Measurements from ENCODE around the gene IGFN1.

The IGFN1 gene

DNA sequence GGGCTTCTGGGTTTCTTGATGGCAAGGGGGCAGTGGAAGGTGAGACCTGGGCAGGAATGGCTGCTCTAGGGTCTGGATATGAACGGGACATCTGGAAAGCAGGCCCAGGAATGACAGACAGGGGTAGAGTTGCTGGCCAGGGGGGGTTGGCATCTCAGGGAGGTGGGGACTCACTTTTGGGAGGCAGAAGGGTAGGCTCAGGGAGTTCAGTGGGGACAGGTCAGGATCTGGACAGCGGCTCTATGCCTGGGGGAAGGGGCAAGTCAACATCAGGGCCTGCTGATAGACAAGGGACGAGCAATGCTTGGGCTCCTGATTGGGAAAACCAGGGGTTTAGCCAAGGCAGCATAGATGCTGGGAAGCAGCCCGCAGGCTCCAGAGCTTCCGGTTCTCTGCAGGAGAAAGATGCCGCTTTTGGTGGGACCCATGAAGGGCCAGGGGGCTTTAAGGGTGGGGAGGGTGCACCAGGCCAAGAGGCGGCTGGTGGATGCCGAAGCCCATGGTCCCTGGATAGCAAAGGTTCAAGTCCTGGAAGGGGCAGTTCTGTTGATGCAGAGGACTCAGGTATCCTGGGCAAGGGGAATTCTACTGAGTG lies 21.9 kb downstream of the IGFN1 start:
- H3K27ac ChIP-seq (ENCODE audit: low read depth, low read length) = no peak overlapping the region
- H3K9ac ChIP-seq (ENCODE audit: low read depth, low read length) = no peak overlapping the region
- peaks cover 3% of the 10 kb centered on the region; the same call in 1 of the 2 replicates for H3K27me3 ChIP-seq (ENCODE audit: insufficient read depth, low read length)
- no peaks in the 10 kb centered on the region for H3K9me3 ChIP-seq (ENCODE audit: insufficient read depth, low read depth, low read length)
- no peak overlapping the region for H3K4me3 ChIP-seq (ENCODE audit: low read length)
- H3K4me1 ChIP-seq (ENCODE audit: insufficient read depth, low read length) = no peaks in the 10 kb centered on the region
- WGBS = 89% methylated on average over 8 of the region's 8 CpGs
- H3K36me3 ChIP-seq (ENCODE audit: insufficient read depth, low read length) = no peaks in the 10 kb centered on the region

DNA sequence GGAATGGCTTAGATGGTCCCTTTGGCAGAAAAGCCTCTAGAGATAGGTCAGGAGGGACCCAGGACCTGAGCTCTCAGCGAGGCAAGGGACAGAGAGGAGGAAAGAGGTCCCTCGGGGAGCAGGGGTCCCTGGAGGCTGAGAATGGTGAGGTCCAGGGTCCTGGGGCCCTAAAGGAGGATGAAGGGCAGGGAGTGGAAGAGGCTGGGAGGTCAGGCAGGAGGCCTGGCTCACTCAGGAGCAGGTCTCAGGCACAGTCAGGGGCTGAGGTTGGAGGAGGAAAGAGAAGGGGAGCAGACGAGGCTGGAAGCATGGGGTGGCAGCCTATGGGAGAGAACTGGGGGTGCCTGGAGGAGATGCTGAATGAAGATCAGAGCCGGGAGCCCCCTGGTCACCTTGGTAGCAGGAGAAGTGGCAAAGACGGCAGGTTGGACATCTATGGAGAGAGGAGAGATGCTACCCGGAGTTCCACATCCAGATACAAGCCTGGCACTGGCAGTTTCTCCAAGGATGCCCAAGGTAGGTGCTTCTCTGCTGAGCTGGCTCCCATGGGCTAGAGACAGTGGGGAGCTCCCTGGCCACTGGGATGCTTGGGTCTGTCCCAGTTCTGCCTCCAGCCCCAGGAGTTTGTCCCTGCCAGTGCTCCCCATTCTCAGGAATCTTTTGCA lies 22.6 kb downstream of the IGFN1 start:
- Histone ChIP-seq H3K9me3 (ENCODE audit: insufficient read depth, low read depth, low read length) (no peaks in the 10 kb centered on the region), H3K9ac (ENCODE audit: low read depth, low read length) (no peak overlapping the region), H3K27me3 (ENCODE audit: insufficient read depth, low read length) (peaks cover 3% of the 10 kb centered on the region; the same call in 1 of the 2 replicates), H3K4me3 (ENCODE audit: low read length) (no peak overlapping the region), H3K4me1 (ENCODE audit: insufficient read depth, low read length) (no peaks in the 10 kb centered on the region), H3K36me3 (ENCODE audit: insufficient read depth, low read length) (no peaks in the 10 kb centered on the region), H3K27ac (ENCODE audit: low read depth, low read length) (no peak overlapping the region)
- WGBS = 88% methylated on average over 6 of the region's 6 CpGs

DNA sequence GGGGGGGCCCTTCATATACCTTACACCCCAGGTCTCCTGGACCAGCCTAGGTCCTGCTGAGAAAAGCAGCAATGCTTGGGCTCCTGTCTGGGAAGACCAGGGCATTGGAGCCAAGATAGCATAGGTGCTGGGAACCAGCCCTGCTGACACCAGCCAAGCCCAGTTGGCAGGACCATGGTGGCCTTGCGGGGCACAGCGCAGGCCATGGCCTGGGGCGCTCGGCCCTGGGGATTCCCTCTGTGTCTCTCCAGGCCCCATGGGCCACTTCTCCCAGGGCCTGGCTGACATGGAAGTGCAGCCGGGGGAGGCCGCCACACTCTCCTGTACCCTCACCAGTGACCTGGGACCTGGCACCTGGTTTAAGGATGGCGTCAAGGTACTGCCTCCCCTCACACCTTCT lies 23.3 kb downstream of the IGFN1 start:
- H3K4me1 ChIP-seq (ENCODE audit: insufficient read depth, low read length) = no peaks in the 10 kb centered on the region
- H3K27ac ChIP-seq (ENCODE audit: low read depth, low read length) = no peak overlapping the region
- H3K9me3 ChIP-seq (ENCODE audit: insufficient read depth, low read depth, low read length) = no peaks in the 10 kb centered on the region
- H3K27me3 ChIP-seq (ENCODE audit: insufficient read depth, low read length) = peaks cover 3% of the 10 kb centered on the region; the same call in 1 of the 2 replicates
- no peak overlapping the region for H3K4me3 ChIP-seq (ENCODE audit: low read length)
- H3K36me3 ChIP-seq (ENCODE audit: insufficient read depth, low read length) = no peaks in the 10 kb centered on the region
- 83% methylated on average over 6 of the region's 7 CpGs for WGBS
- no peak overlapping the region for H3K9ac ChIP-seq (ENCODE audit: low read depth, low read length)

DNA sequence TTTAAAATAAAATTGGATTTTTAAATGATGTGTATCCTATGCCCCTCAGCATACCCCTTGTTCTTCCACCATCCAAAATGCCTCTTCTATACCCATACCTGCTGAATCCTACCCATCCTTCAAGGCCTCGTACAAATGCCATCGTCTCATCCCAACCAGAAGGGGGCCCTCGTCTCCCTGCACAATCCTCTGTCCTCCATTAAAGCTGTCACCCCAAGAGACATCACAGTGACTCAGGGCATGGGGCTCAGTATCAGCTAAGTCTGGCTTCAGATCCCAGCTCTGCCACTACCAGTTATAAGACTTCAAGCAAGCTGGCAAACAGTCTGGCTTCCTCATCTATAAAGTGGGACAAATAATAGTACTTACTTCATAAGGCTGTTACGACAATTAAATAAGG lies 23.8 kb downstream of the IGFN1 start:
- H3K36me3 ChIP-seq (ENCODE audit: insufficient read depth, low read length) = no peaks in the 10 kb centered on the region
- 73% methylated on average over 4 of the region's 4 CpGs for WGBS
- no peaks in the 10 kb centered on the region for H3K4me1 ChIP-seq (ENCODE audit: insufficient read depth, low read length)
- H3K4me3 ChIP-seq (ENCODE audit: low read length) = no peak overlapping the region
- no peak overlapping the region for H3K27ac ChIP-seq (ENCODE audit: low read depth, low read length)
- no peaks in the 10 kb centered on the region for H3K9me3 ChIP-seq (ENCODE audit: insufficient read depth, low read depth, low read length)
- H3K9ac ChIP-seq (ENCODE audit: low read depth, low read length) = no peak overlapping the region
- H3K27me3 ChIP-seq (ENCODE audit: insufficient read depth, low read length) = peaks cover 2% of the 10 kb centered on the region; the same call in 1 of the 2 replicates

DNA sequence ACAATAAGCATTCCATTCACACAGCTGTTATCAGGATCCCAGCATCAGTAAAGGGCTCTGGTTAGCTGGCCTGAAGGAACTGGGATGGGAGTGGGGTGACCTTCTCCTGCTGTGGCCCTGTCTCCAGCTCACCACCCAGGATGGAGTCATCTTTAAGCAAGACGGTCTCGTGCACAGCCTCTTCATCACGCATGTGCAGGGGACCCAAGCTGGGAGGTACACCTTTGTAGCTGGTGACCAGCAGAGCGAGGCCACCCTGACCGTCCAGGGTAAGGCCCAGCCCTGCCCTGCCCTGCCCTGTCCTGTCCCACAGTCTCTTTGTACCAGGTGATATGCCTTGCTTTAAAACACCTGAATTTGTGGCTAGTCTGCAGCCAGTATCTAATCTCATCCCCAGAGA lies 24.3 kb downstream of the IGFN1 start:
- no peaks in the 10 kb centered on the region for H3K4me1 ChIP-seq (ENCODE audit: insufficient read depth, low read length)
- no peaks in the 10 kb centered on the region for H3K27me3 ChIP-seq (ENCODE audit: insufficient read depth, low read length)
- no peaks in the 10 kb centered on the region for H3K36me3 ChIP-seq (ENCODE audit: insufficient read depth, low read length)
- no peak overlapping the region for H3K27ac ChIP-seq (ENCODE audit: low read depth, low read length)
- no peak overlapping the region for H3K4me3 ChIP-seq (ENCODE audit: low read length)
- no peak overlapping the region for H3K9ac ChIP-seq (ENCODE audit: low read depth, low read length)
- no peaks in the 10 kb centered on the region for H3K9me3 ChIP-seq (ENCODE audit: insufficient read depth, low read depth, low read length)
- 85% methylated on average over 5 of the region's 5 CpGs for WGBS

DNA sequence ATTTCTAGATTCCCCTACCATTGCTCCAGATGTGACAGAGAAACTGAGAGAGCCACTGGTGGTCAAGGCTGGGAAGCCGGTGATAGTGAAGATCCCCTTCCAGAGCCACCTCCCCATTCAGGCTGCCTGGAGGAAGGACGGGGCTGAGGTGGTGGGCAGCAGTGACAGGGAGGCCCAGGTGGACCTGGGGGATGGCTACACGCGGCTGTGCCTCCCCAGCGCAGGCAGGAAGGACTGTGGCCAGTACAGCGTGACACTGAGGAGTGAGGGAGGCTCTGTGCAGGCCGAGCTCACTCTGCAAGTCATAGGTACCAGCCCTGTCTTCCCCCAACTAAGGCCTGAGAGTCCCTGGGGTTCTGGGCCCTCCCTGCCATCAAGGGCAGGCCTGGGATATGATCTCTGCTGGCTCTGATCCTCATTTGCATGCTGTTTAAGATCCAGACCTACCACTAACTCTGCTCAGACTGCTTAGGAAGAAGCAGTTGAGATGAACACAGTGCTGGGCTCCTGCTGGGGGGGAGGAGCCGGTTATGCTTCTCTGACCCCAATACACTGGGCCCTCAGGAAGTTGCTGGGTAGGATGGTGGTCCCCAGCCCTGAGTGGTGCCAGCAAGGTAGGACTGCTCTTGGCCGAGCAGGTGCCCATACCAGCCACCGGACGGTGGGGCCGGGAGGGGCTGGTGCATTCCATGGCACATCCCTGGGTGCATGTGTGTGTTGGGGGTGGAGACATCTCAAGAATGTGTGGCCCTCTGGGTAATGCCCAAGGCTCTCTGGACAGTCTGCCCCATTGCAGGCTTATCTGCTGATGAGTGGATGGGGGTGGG lies 25.1 kb downstream of the IGFN1 start:
- H3K27ac ChIP-seq (ENCODE audit: low read depth, low read length) = no peak overlapping the region
- no peaks in the 10 kb centered on the region for H3K36me3 ChIP-seq (ENCODE audit: insufficient read depth, low read length)
- no peak overlapping the region for H3K4me3 ChIP-seq (ENCODE audit: low read length)
- no peaks in the 10 kb centered on the region for H3K4me1 ChIP-seq (ENCODE audit: insufficient read depth, low read length)
- H3K9me3 ChIP-seq (ENCODE audit: insufficient read depth, low read depth, low read length) = no peaks in the 10 kb centered on the region
- H3K9ac ChIP-seq (ENCODE audit: low read depth, low read length) = no peak overlapping the region
- H3K27me3 ChIP-seq (ENCODE audit: insufficient read depth, low read length) = no peaks in the 10 kb centered on the region
- 85% methylated on average over 12 of the region's 12 CpGs for WGBS

DNA sequence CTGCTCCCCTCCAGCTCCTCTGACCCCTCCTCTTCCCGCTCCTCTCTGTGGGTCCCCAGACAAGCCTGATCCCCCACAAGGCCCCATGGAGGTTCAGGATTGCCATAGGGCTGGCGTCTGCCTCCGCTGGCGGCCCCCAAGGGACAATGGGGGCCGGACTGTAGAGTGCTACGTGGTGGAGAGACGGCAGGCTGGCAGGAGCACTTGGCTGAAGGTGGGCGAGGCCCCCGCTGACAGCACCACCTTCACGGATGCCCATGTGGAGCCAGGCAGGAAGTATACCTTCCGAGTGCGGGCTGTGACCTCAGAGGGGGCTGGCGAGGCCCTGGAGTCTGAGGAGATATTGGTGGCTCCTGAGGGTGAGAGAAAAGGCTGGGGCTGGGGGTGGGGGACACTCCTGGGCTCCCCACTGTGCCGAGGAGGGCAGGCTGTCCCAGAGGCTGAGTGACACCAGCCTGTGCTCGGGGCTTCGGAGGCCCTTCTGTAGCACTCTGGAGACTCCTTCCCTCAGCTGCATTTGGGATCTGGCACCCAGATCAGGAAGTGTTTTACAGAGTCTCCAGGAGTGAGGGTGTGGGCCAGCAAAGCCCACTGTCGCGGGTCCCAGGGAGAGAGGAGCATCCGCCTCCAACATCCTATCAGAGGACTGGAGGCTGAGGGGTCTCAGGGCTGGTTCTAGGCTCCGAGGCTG lies 25.9 kb downstream of the IGFN1 start:
- no peaks in the 10 kb centered on the region for H3K27me3 ChIP-seq (ENCODE audit: insufficient read depth, low read length)
- WGBS = 90% methylated on average over 20 of the region's 20 CpGs
- H3K9ac ChIP-seq (ENCODE audit: low read depth, low read length) = no peak overlapping the region
- H3K4me1 ChIP-seq (ENCODE audit: insufficient read depth, low read length) = no peaks in the 10 kb centered on the region
- no peak overlapping the region for H3K4me3 ChIP-seq (ENCODE audit: low read length)
- H3K27ac ChIP-seq (ENCODE audit: low read depth, low read length) = no peak overlapping the region
- H3K36me3 ChIP-seq (ENCODE audit: insufficient read depth, low read length) = no peaks in the 10 kb centered on the region
- no peaks in the 10 kb centered on the region for H3K9me3 ChIP-seq (ENCODE audit: insufficient read depth, low read depth, low read length)

DNA sequence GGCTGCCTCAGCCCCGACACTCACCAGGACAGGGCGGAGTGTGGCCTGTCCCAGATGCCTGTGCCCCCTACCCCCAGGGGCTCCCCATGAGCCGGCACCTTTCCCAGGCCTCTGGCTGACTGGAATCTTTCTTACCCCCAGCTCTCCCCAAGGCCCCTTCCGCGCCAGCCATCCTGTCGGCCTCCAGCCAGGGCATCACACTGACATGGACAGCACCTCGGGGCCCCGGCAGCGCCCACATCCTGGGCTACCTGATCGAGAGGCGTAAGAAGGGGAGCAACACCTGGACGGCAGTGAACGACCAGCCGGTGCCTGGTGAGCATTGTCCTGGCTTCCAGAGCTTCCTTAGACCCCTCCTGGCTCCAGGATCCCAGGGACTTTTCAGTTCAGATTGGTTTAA lies 26.5 kb downstream of the IGFN1 start:
- Histone ChIP-seq H3K9me3 (ENCODE audit: insufficient read depth, low read depth, low read length) (no peaks in the 10 kb centered on the region), H3K27me3 (ENCODE audit: insufficient read depth, low read length) (no peaks in the 10 kb centered on the region), H3K36me3 (ENCODE audit: insufficient read depth, low read length) (no peaks in the 10 kb centered on the region), H3K4me3 (ENCODE audit: low read length) (no peak overlapping the region), H3K4me1 (ENCODE audit: insufficient read depth, low read length) (no peaks in the 10 kb centered on the region), H3K9ac (ENCODE audit: low read depth, low read length) (no peak overlapping the region), H3K27ac (ENCODE audit: low read depth, low read length) (no peak overlapping the region)
- WGBS = 92% methylated on average over 14 of the region's 14 CpGs

DNA sequence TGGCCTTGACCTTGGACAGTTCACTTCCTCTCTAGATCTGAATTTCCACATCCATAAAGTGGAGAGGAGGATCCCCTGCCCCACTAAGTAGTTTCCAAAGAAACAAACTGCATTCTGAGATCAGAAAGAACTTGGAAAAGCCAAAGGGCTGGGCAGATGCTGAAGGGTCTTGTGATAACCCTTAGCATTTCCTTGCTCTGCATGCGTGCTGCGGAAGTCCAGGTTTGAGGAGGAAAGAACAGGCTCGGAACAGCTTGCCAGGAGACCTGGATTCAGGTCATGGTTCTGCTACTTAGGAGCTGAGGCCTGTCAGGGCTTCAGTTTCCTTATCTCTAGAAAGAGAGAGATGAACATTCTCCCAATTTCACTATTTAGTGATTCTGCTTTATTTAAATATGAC lies 27.2 kb downstream of the IGFN1 start:
- Histone ChIP-seq H3K4me3 (ENCODE audit: low read length) (no peak overlapping the region), H3K9ac (ENCODE audit: low read depth, low read length) (no peak overlapping the region), H3K27me3 (ENCODE audit: insufficient read depth, low read length) (no peaks in the 10 kb centered on the region), H3K36me3 (ENCODE audit: insufficient read depth, low read length) (no peaks in the 10 kb centered on the region), H3K9me3 (ENCODE audit: insufficient read depth, low read depth, low read length) (no peaks in the 10 kb centered on the region), H3K27ac (ENCODE audit: low read depth, low read length) (no peak overlapping the region), H3K4me1 (ENCODE audit: insufficient read depth, low read length) (no peaks in the 10 kb centered on the region)
- WGBS = 94% methylated on average over 3 of the region's 3 CpGs

DNA sequence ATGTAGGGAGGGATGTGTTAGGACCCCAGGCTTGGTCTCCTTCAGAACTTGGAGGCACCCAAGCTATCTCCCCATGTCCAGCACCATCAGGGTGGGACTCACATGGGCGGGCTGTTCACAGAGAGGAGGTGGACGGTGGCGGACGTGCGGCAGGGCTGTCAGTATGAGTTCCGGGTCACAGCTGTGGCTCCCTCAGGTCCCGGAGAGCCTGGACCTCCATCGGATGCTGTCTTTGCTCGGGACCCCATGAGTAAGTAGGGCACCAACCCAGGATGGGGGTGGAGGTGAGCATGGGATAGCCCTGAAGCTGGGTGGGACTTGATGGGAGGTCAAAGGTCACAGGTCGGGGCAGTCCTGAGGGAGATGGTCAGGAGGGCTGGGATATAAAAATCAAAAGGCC lies 27.8 kb downstream of the IGFN1 start:
- Histone ChIP-seq H3K27ac (ENCODE audit: low read depth, low read length) (no peak overlapping the region), H3K36me3 (ENCODE audit: insufficient read depth, low read length) (no peaks in the 10 kb centered on the region), H3K9me3 (ENCODE audit: insufficient read depth, low read depth, low read length) (no peaks in the 10 kb centered on the region), H3K4me3 (ENCODE audit: low read length) (no peak overlapping the region), H3K4me1 (ENCODE audit: insufficient read depth, low read length) (no peaks in the 10 kb centered on the region), H3K9ac (ENCODE audit: low read depth, low read length) (no peak overlapping the region), H3K27me3 (ENCODE audit: insufficient read depth, low read length) (no peaks in the 10 kb centered on the region)
- WGBS = 93% methylated on average over 10 of the region's 10 CpGs

Data from HUES64 (cell line).